ENCODE measurements around the gene DNMT3A.
A peak's percentile ranks its signal among the peaks of the same experiment; 100 is the strongest.
"Not testable (repeated sequence)": the region's sequence is repeated elsewhere in the genome, so short reads cannot be mapped to it uniquely, and the experiment has no call there.

DNMT3A gene

GRCh38 chr2:25279091-25279651 lies 62.6 kb downstream of the DNMT3A start:
- peak; percentile 54 for DNase-seq

- no peak for DNase-seq
Observed at GRCh38 chr2:25276569-25277465, 64.9 kb downstream of the DNMT3A start.

GRCh38 chr2:25275575-25275965 lies 66.2 kb downstream of the DNMT3A start:
- DNase-seq: no peak

- DNase-seq: no peak
Observed at GRCh38 chr2:25274868-25275574, 66.7 kb downstream of the DNMT3A start.

GRCh38 chr2:25273985-25274535 lies 67.7 kb downstream of the DNMT3A start:
- no peak for DNase-seq

GRCh38 chr2:25272705-25273104 lies 69.0 kb downstream of the DNMT3A start:
- DNase-seq: not testable (repeated sequence)

GRCh38 chr2:25270061-25270460 lies 71.7 kb downstream of the DNMT3A start:
- no peak for DNase-seq

- DNase-seq: no peak
Observed at GRCh38 chr2:25269233-25269632, 72.5 kb downstream of the DNMT3A start.

- no peak for DNase-seq
Observed at GRCh38 chr2:25268139-25268538, 73.6 kb downstream of the DNMT3A start.

- peak; percentile 21 for DNase-seq
Observed at GRCh38 chr2:25266399-25266798, 75.3 kb downstream of the DNMT3A start.

- DNase-seq: no peak
Observed at GRCh38 chr2:25265802-25266201, 75.9 kb downstream of the DNMT3A start.

GRCh38 chr2:25265001-25265400 lies 76.7 kb downstream of the DNMT3A start:
- DNase-seq: no peak

- no peak for DNase-seq
Observed at GRCh38 chr2:25262288-25262687, 79.4 kb downstream of the DNMT3A start.

GRCh38 chr2:25259737-25260124 lies 82.0 kb downstream of the DNMT3A start:
- no peak for DNase-seq

- no peak for DNase-seq
Observed at GRCh38 chr2:25258847-25259736, 82.6 kb downstream of the DNMT3A start.

GRCh38 chr2:25257931-25258846 lies 83.5 kb downstream of the DNMT3A start:
- no peak for DNase-seq

GRCh38 chr2:25257032-25257552 lies 84.6 kb downstream of the DNMT3A start:
- DNase-seq: no peak

GRCh38 chr2:25256488-25256875 lies 85.2 kb downstream of the DNMT3A start:
- DNase-seq: no peak

GRCh38 chr2:25255745-25256487 lies 85.8 kb downstream of the DNMT3A start:
- DNase-seq: no peak

- DNase-seq: no peak
Observed at GRCh38 chr2:25254961-25255360, 86.8 kb downstream of the DNMT3A start.

Data from NCI-H446 treated with DMSO at 0.1 percent for 48 hours (cell line).